ENCODE results near the gene PNPLA1. TPM values are rescaled to one million over a fixed set of nuclear protein-coding genes. Genes with fewer than 3 reads are reported as not detected.

Gene PNPLA1
- total RNA-seq, 4 donors from 2014 or later = 0.59 to 0.64 TPM; not detected in 2

- WGBS, 2 donors = 38 to 57% methylated on average over 1 of the region's 5 CpGs
- Histone ChIP-seq H3K36me3 (peaks cover 1 to 97% (median 21%) of the 10 kb centered on the region in 3 donors), H3K9me3 (no peaks in the 10 kb centered on the region), H3K27me3 (no peaks in the 10 kb centered on the region), H3K4me3 (no peak overlapping the region), H3K27ac (no peak overlapping the region), H3K4me1 (peaks cover 0 to 64% (median 15%) of the 10 kb centered on the region in 3 donors)
- TF ChIP-seq POLR2A (IDR thresholded peaks at IDR 0.05) = no peak
- TF ChIP-seq CTCF (IDR thresholded peaks at IDR 0.05) = no peak
- no peak for DNase-seq
- intact Hi-C loops (cut with DNase I) = no loop called here
Observed at GRCh38 chr6:36224918-36225461, 44.9 kb upstream of the PNPLA1 start.

GRCh38 chr6:36226438-36227047, 43.3 kb upstream of the PNPLA1 start:
- H3K27ac ChIP-seq = no peak overlapping the region

GRCh38 chr6:36227379-36228228, 42.3 kb upstream of the PNPLA1 start:
- intact Hi-C loops (cut with DNase I) = no loop called here
- H3K9me3 ChIP-seq = no peaks in the 10 kb centered on the region
- no peak for DNase-seq
- H3K27ac ChIP-seq = peak overlapping the region; percentile 26 to 61 (median 39)
- peaks cover 8 to 100% (median 35%) of the 10 kb centered on the region in 3 donors for H3K36me3 ChIP-seq
- H3K4me1 ChIP-seq = peaks cover 0 to 51% (median 15%) of the 10 kb centered on the region in 3 donors
- H3K4me3 ChIP-seq = no peak overlapping the region
- 33 to 40% methylated on average over 1 of the region's 1 CpG for WGBS, 2 donors
- TF ChIP-seq POLR2A (IDR thresholded peaks at IDR 0.05) (no peak), CTCF (IDR thresholded peaks at IDR 0.05) (no peak)
- H3K27me3 ChIP-seq = no peaks in the 10 kb centered on the region

More at GRCh38 chr6:36226438-36227047, 43.3 kb upstream of the PNPLA1 start:
- TF ChIP-seq CTCF (IDR thresholded peaks at IDR 0.05) (no peak), POLR2A (IDR thresholded peaks at IDR 0.05) (no peak)
- H3K36me3 ChIP-seq = peaks cover 8 to 99% (median 35%) of the 10 kb centered on the region in 3 donors
- H3K4me1 ChIP-seq = peaks cover 0 to 61% (median 15%) of the 10 kb centered on the region in 3 donors
- WGBS, 2 donors = 53 to 68% methylated on average over 4 of the region's 4 CpGs
- no peak for DNase-seq
- no peaks in the 10 kb centered on the region for H3K9me3 ChIP-seq
- H3K27me3 ChIP-seq = no peaks in the 10 kb centered on the region
- intact Hi-C loops (cut with DNase I) = no loop called here
- no peak overlapping the region for H3K4me3 ChIP-seq

- TF ChIP-seq POLR2A (IDR thresholded peaks at IDR 0.05) (no peak), CTCF (IDR thresholded peaks at IDR 0.05) (no peak)
- DNase-seq = no peak
- Histone ChIP-seq H3K27ac (no peak overlapping the region), H3K9me3 (no peaks in the 10 kb centered on the region), H3K36me3 (peaks cover 8 to 96% (median 31%) of the 10 kb centered on the region in 3 donors), H3K4me3 (no peak overlapping the region), H3K4me1 (peaks cover 0 to 47% (median 15%) of the 10 kb centered on the region in 3 donors), H3K27me3 (no peaks in the 10 kb centered on the region)
- WGBS, 2 donors = 79 to 89% methylated on average over 2 to 5 of the region's 5 CpGs
- intact Hi-C loops (cut with DNase I) = no loop called here
Observed at GRCh38 chr6:36229223-36229622, 40.6 kb upstream of the PNPLA1 start.

- intact Hi-C loops (cut with DNase I) = no loop called here
- DNase-seq = no peak
- H3K4me3 ChIP-seq = no peak overlapping the region
- TF ChIP-seq CTCF (IDR thresholded peaks at IDR 0.05) (no peak), POLR2A (IDR thresholded peaks at IDR 0.05) (no peak)
- peaks cover 0 to 35% (median 15%) of the 10 kb centered on the region in 3 donors for H3K4me1 ChIP-seq
- H3K27me3 ChIP-seq = no peaks in the 10 kb centered on the region
- H3K36me3 ChIP-seq = peaks cover 8 to 84% (median 28%) of the 10 kb centered on the region in 3 donors
- WGBS, 2 donors = 86 to 100% methylated on average over 1 of the region's 11 CpGs
- no peak overlapping the region for H3K27ac ChIP-seq
- H3K9me3 ChIP-seq = no peaks in the 10 kb centered on the region
Observed at GRCh38 chr6:36230371-36230770, 39.5 kb upstream of the PNPLA1 start.

Measured in esophagus squamous epithelium (tissue), 5 donors.